IMR-90 (cell line): ENCODE measurements around the gene OSBPL2. TPM values are rescaled to one million over a fixed set of nuclear protein-coding genes. Genes with fewer than 3 reads are reported as not detected.

Experiments
- ATAC-seq: fragments of 200-7000 bp; cut with Tn5 transposase; 2 replicates; pipeline ENCODE4 v1.9.1; 2020; ENCODE audit warnings: low read depth, mild to moderate bottlenecking, moderate library complexity
- BruUV-seq: library from RNA; stranded (reverse); fragments of 400-500 nt; replicated peaks from 2 replicates; lab custom pipeline; 2021; lab: Mats Ljungman, UMichigan
- CTCF ChIA-PET: fragments of 300-600 bp; formaldehyde crosslinking; extraction: SDS; loops from one replicate; lab custom pipeline; 2021; ENCODE audit warnings: antibody characterized with exemption; lab: Yijun Ruan, JAX
- POLR2A ChIA-PET: fragments of 300-600 bp; sonication (Branson Sonifier 250); formaldehyde crosslinking; loops from one replicate; lab custom pipeline; 2022; ENCODE audit warnings: antibody characterized with exemption; ENCODE audit not compliant: unreplicated experiment; lab: Charles Lee
- DNase-seq: peaks from one replicate; pipeline ENCODE4 v3.0.0; 2013
- H2AFZ ChIP-seq: replicated peaks from 2 replicates; pipeline ENCODE3; 2013; ENCODE audit warnings: low read length, mild to moderate bottlenecking; ENCODE audit not compliant: poor library complexity
- H2AK5ac ChIP-seq: 2 replicates; pipeline ENCODE4 v1.6.1; 2013; ENCODE audit warnings: low read depth, low read length, inconsistent platforms
- H2AK9ac ChIP-seq: replicated peaks from 2 replicates; pipeline ENCODE3; 2013; ENCODE audit warnings: mild to moderate bottlenecking, low read depth, low read length, moderate library complexity; ENCODE audit not compliant: poor library complexity
- H2BK120ac ChIP-seq: 2 replicates; pipeline ENCODE4 v1.6.1; 2013; ENCODE audit warnings: low read depth, low read length, inconsistent platforms
- H2BK15ac ChIP-seq: 3 replicates; pipeline ENCODE4 v1.6.1; 2013; ENCODE audit warnings: low read depth, low read length, inconsistent platforms
- H2BK20ac ChIP-seq: 2 replicates; pipeline ENCODE4 v1.6.1; 2013; ENCODE audit warnings: low read depth, mild to moderate bottlenecking, inconsistent platforms, low read length, moderate library complexity
- H2BK5ac ChIP-seq: 2 replicates; pipeline ENCODE4 v1.6.1; 2013; ENCODE audit warnings: mild to moderate bottlenecking, low read depth, low read length, inconsistent platforms; ENCODE audit not compliant: poor library complexity, severe bottlenecking
- H3K14ac ChIP-seq: replicated peaks from 2 replicates; pipeline ENCODE4 v1.6.1; 2013; ENCODE audit warnings: low read depth, low read length, inconsistent platforms
- H3K18ac ChIP-seq: 2 replicates; pipeline ENCODE4 v1.6.1; 2013; ENCODE audit warnings: low read depth, low read length, control low read depth
- H3K23ac ChIP-seq: 2 replicates; pipeline ENCODE4 v1.6.1; 2013; ENCODE audit warnings: low read depth, low read length, inconsistent platforms
- H3K27ac ChIP-seq: 2 replicates; pipeline ENCODE4 v1.5.1; 2013; ENCODE audit warnings: mild to moderate bottlenecking, control low read depth, low read length; ENCODE audit not compliant: insufficient read depth
- H3K27me3 ChIP-seq: 2 replicates; pipeline ENCODE4 v1.6.1; 2013; ENCODE audit warnings: low read length; ENCODE audit not compliant: control insufficient read depth, insufficient read depth
- H3K36me3 ChIP-seq: 2 replicates; pipeline ENCODE4 v1.6.1; 2013; ENCODE audit warnings: low read length, mixed read lengths; ENCODE audit not compliant: control insufficient read depth, insufficient read depth
- H3K4ac ChIP-seq: 2 replicates; pipeline ENCODE4 v1.6.1; 2013; ENCODE audit warnings: low read depth, low read length, inconsistent platforms
- H3K4me1 ChIP-seq: 2 replicates; pipeline ENCODE4 v1.6.1; 2013; ENCODE audit warnings: low read length, mixed read lengths; ENCODE audit not compliant: control insufficient read depth, insufficient read depth
- H3K4me2 ChIP-seq: 2 replicates; pipeline ENCODE4 v1.6.1; 2013; ENCODE audit warnings: low read depth, mild to moderate bottlenecking, control low read depth, low read length, moderate library complexity
- H3K4me3 ChIP-seq: 2 replicates; pipeline ENCODE4 v1.5.1; 2013; ENCODE audit warnings: low read depth, mild to moderate bottlenecking, control low read depth, low read length, moderate library complexity; ENCODE audit not compliant: insufficient read depth
- H3K56ac ChIP-seq: 2 replicates; pipeline ENCODE4 v1.6.1; 2013; ENCODE audit warnings: low read length, inconsistent platforms; ENCODE audit not compliant: insufficient read depth; ENCODE audit errors: extremely low read depth
- H3K79me1 ChIP-seq, 2 experiments: 2 replicates each; pipeline ENCODE4 v1.6.1; 2013; ENCODE audit warnings: low read length in 2 of 2, inconsistent platforms in 1 of 2, low read depth in 1 of 2
- H3K9ac ChIP-seq: 2 replicates; pipeline ENCODE4 v1.6.1; 2013; ENCODE audit warnings: low read depth, low read length, control low read depth
- H3K9me1 ChIP-seq: 2 replicates; pipeline ENCODE4 v1.6.1; 2013; ENCODE audit warnings: low read length, inconsistent platforms; ENCODE audit not compliant: insufficient read depth
- H3K9me3 ChIP-seq: 2 replicates; pipeline ENCODE4 v1.6.1; 2013; ENCODE audit warnings: low read length; ENCODE audit not compliant: control insufficient read depth, insufficient read depth
- H4K20me1 ChIP-seq: 2 replicates; pipeline ENCODE4 v1.6.1; 2013; ENCODE audit warnings: low read length, inconsistent platforms; ENCODE audit not compliant: insufficient read depth
- H4K5ac ChIP-seq: 2 replicates; pipeline ENCODE4 v1.6.1; 2013; ENCODE audit warnings: mild to moderate bottlenecking, low read depth, low read length, control low read depth
- H4K8ac ChIP-seq, 2 experiments: 2 replicates each; pipeline ENCODE4 v1.6.1; 2013; ENCODE audit warnings: low read depth in 2 of 2, low read length in 2 of 2, control low read depth in 1 of 2, inconsistent platforms in 1 of 2
- H4K91ac ChIP-seq: 2 replicates; pipeline ENCODE4 v1.6.1; 2013; ENCODE audit warnings: low read depth, low read length, inconsistent platforms; ENCODE audit not compliant: insufficient read depth
- CEBPB ChIP-seq: IDR thresholded peaks from 2 replicates; pipeline ENCODE4 v1.6.1; 2012; ENCODE audit warnings: low read depth, low read length, improper control_type of control experiment
- MAZ ChIP-seq: IDR thresholded peaks from 2 replicates; pipeline ENCODE4 v1.6.1; 2012; ENCODE audit warnings: low read depth, mild to moderate bottlenecking, low read length, improper control_type of control experiment, moderate library complexity, borderline replicate concordance
- WGBS, 2 experiments: methylation state at CpG; one replicate each; pipeline versions ENCODE4 v1.1.5 to v1.1.7; 2013; ENCODE audit warnings: missing lambda C conversion rate in 2 of 2; ENCODE audit not compliant: insufficient read length in 1 of 2; ENCODE audit errors: extremely low coverage in 2 of 2; 5-methylcytosine and 5-hydroxymethylcytosine counted together
- dilution Hi-C: fragments of 300-500 bp; cut with HindIII; formaldehyde crosslinking; loops from one replicate; pipeline ENCODE4 v1.14.3; 2018; ENCODE audit warnings: low sequenced_read_pairs; ENCODE audit not compliant: unreplicated experiment
- in situ Hi-C: fragments of 300-500 bp; cut with MboI; formaldehyde crosslinking; loops from 3 replicates; pipeline ENCODE4 v1.14.3; 2019; ENCODE audit warnings: low sequenced_read_pairs, inconsistent platforms, mixed read lengths
- intact Hi-C: fragments of 100-400 bp; cut with micrococcal nuclease; formaldehyde crosslinking; loops from 2 replicates; pipeline ENCODE4 v1.10.0; 2022
- polyA plus RNA-seq, 3 experiments: library from polyadenylated mRNA; depleted of rRNA; stranded (reverse); fragments of >200 nt; gene quantifications; 2 replicates each; pipeline ENCODE4 v1.2.3, GENCODE V29; 2012; ENCODE audit warnings: low replicate concordance in 1 of 3
- total RNA-seq: library from RNA; depleted of rRNA; stranded (reverse); fragments of >200 nt; gene quantifications from 2 replicates; pipeline ENCODE4 v1.2.3, GENCODE V29; 2012
- TF ChIP-seq, protein P1 (sequence below): fragments of 150-350 bp; IDR thresholded peaks from 2 replicates; pipeline ENCODE4 v1.6.1; 2016; ENCODE audit warnings: low read depth, mild to moderate bottlenecking, low read length, moderate library complexity, borderline replicate concordance

Gene OSBPL2
- total and polyA plus RNA-seq, 2 of the 4 experiments (the other 2 are of a cell fraction): 19.3 to 27.6 TPM

DNA sequence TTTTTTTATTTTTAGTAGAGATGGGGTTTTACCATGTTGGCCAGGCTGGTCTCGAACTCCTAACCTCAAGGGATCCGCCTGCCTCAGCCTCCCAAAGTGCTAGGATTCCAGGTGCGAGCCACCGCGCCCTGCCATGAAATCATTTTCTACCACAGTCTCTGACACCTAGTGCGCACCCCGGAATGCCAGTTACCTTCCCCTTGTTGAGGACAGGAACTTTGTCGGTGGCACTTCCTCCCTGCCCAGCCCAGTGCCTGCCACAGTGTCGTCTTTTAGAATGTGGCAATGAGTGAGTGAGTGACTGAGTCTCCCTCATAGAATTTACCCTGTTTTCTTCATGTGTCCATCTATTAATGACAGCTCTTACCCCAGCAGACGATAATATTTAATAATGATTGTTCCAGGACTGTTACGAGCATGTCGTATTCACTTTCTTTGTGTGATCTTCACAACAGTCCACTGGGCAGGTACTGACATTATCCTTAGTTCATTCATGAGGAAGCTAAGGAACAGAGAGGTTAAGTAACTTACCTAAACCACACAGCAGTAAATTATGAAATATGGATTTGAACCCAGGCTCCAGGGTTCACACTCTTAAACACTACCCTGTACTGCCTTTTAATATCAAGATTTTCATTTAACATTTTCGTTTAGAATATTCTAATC, 1.8 kb downstream of the OSBPL2 start:
- Histone ChIP-seq H2BK15ac (no peak overlapping the region), H3K27ac (no peak overlapping the region), H2BK5ac (no peak overlapping the region), H3K18ac (no peak overlapping the region), H3K36me3 (peaks cover 21% of the 10 kb centered on the region; the same call in 1 of the 2 replicates), H3K56ac (no peak overlapping the region), H3K4me1 (peaks cover 4% of the 10 kb centered on the region), H4K8ac (no peak overlapping the region), H3K4ac (no peak overlapping the region), H3K27me3 (peaks cover 3% of the 10 kb centered on the region; the same call in 1 of the 2 replicates), H3K14ac (no peak overlapping the region), H4K20me1 (peaks cover 55% of the 10 kb centered on the region), H3K4me3 (no peak overlapping the region), H2BK20ac (no peak overlapping the region), H2AFZ (no peak overlapping the region), H3K23ac (no peak overlapping the region), H3K4me2 (no peak overlapping the region), H2AK9ac (no peak overlapping the region), H3K79me1 (peaks cover 16 to 58% of the 10 kb centered on the region in 2 experiments), H3K9me1 (no peaks in the 10 kb centered on the region; the same call in 1 of the 2 replicates), H3K9ac (no peak overlapping the region), H4K5ac (no peak overlapping the region), H2AK5ac (no peak overlapping the region), H4K91ac (no peak overlapping the region), H3K9me3 (no peaks in the 10 kb centered on the region), H2BK120ac (no peak overlapping the region)
- TF ChIP-seq MAZ (no peak), CEBPB (no peak)
- TF ChIP-seq, protein P1, sequence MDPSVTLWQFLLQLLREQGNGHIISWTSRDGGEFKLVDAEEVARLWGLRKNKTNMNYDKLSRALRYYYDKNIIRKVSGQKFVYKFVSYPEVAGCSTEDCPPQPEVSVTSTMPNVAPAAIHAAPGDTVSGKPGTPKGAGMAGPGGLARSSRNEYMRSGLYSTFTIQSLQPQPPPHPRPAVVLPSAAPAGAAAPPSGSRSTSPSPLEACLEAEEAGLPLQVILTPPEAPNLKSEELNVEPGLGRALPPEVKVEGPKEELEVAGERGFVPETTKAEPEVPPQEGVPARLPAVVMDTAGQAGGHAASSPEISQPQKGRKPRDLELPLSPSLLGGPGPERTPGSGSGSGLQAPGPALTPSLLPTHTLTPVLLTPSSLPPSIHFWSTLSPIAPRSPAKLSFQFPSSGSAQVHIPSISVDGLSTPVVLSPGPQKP: no peak
- dilution Hi-C loops: no loop called here
- 88% methylated on average over 3 of the region's 13 CpGs; no CpG with 5 or more reads in 1 of the 2 experiments for WGBS, 2 experiments
- in situ Hi-C loops: no loop called here
- TSS peak; percentile 49 for BruUV-seq
- POLR2A ChIA-PET: no interaction called here
- ATAC-seq (no peak), DNase-seq (no peak)
- CTCF ChIA-PET: no interaction called here
- intact Hi-C loops: no loop called here
